T-helper 1 cell treated with Interleukin-12 subunit alpha and Interleukin-12 subunit beta and Interleukin-4 antibody, amounts not matched to agents 30 ng/mL and 1 ng/mL, for 36 hours (primary cell): Measurements from ENCODE around the gene NR0B1. TPM values are rescaled to one million over a fixed set of nuclear protein-coding genes. Genes with fewer than 3 reads are reported as not detected.

Experiments
- intact Hi-C: fragments of 100-400 bp; cut with micrococcal nuclease; formaldehyde crosslinking; loops from one replicate; pipeline ENCODE4 v1.15.1; 2024
- total RNA-seq: library from RNA; stranded (reverse); gene quantifications from 2 replicates; pipeline ENCODE4 v1.2.3, GENCODE V29; 2022

NR0B1 gene
- total RNA-seq = not detected in 2 replicates

DNA sequence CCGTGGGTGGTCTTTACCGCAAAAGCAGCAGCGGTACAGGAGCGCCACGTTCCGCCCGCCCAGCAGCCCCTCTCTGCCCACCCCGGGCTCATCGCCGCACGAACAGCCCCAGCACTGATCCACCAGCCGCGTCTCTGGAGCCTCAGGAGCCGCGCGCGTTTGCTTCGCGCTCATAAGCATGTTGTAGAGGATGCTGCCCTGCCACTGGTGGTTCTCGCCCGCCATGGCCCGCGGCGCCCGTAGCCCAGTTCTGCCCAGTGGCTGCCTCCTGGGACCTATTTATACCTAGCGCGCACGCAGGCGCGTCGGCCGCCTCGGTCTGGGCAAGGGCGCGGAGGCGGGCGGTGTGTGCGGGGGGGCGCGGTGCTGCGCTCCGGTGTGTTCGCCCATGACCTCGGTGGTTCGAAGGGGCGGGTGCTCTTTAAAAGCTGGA lies at the start of gene NR0B1:
Gene NR0B1, minus strand, starts transcription at position 252 of the 433 bp plus-strand sequence. Its CDS starts 27 bp downstream, at position 225.
- intact Hi-C loops = no loop called here

- intact Hi-C loops = no loop called here
These were observed 40.8 kb upstream of the NR0B1 start for GRCh38 chrX:30349946-30350345.

- intact Hi-C loops = no loop called here
These were observed 34.0 kb upstream of the NR0B1 start for GRCh38 chrX:30343206-30343605.

DNA sequence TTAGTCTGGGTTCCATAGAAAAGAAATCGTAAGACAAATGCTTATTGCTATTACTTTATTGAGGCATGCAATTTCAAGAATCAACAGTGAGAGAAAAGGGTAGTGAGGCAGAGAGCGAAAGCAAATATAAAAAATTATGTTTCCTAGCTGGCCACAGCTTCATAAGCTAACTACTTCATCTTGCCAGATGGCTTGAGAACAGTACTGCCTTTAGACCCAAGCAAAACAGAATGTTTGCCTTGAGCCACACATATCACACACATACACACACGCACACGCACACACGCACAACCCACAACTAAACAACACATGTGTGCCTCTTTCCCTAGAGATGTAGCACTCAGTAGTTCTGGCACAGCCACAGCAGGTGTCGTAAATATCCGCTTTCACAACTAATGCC lies 31.6 kb upstream of the NR0B1 start:
- intact Hi-C loops = no loop called here

DNA sequence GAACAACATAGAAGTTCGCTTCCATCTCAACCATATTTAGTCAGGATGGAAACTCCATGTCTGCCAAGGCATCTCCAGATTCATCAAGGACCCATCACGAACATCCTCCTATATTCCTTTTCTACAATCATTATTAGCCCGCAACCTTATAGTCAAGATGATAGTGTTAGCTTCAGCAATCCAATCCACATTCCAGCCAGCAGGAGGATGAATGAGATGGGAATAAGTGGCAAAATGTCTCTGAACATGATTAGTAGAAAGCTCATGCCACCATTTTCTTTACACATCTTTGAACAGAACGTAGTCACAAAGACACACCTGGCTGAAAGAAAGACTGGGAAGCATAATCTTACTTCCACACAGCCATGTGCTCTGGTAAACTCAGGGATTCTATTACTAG lies 18.6 kb upstream of the NR0B1 start:
- intact Hi-C loops = no loop called here

DNA sequence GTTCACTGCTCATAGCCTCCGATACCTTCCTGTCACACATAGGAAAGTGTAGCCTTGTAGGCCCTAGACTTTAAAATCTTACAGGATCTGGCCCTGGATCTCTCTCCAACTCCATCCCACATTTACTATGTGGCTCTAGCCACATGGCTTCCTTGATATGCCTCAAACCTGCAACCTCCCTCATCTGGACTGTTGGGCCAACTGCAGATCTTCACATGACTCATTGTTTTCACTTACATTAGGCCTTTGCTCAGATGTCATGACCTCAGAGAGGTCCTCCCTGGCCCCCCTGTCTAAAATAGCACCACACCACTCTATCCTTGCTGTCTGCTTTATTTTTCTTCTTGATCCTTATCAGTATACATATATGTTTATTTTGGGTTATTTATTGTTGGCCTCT lies 8.1 kb upstream of the NR0B1 start:
- intact Hi-C loops = no loop called here

GRCh38 chrX:30313322-30313721 lies 4.1 kb upstream of the NR0B1 start:
- intact Hi-C loops = no loop called here

GRCh38 chrX:30312858-30313257 lies 3.7 kb upstream of the NR0B1 start:
- intact Hi-C loops = no loop called here

DNA sequence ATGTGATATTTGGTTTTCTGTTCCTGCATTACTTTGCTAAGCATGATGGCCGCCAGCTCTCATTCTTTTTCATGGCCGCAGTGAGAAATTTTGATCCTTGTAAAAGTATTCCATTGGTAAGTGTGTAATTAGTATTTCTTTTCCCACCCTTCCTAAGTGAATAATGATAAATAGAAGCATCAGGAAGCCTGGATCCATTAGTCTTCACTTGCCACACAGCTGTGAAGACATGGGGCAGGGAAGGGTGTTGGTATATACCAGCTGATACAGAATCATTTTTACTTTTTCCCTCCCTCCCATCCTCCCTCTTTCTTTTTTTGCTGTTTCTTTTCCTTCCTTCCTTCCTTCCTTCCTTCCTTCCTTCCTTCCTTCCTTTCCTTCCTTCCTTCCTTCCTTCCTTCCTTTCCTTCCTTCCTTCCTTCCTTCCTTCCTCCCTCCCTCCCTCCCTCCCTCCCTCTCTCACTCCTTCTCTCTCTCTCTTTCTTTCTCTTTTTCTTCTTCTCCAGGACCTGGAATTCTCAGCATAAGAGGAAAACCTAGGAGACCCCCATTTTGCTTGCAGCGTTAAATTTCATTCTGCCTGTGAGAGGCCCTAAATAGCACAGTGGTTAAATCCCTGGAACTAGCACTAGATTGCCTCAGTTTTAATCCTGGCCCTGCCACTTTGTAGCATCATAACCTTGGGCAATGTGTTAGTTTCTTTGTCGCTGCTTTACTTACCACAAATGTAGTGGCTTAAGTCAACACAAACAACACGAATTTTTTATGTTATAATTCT lies 1.4 kb upstream of the NR0B1 start:
- intact Hi-C loops = no loop called here

DNA sequence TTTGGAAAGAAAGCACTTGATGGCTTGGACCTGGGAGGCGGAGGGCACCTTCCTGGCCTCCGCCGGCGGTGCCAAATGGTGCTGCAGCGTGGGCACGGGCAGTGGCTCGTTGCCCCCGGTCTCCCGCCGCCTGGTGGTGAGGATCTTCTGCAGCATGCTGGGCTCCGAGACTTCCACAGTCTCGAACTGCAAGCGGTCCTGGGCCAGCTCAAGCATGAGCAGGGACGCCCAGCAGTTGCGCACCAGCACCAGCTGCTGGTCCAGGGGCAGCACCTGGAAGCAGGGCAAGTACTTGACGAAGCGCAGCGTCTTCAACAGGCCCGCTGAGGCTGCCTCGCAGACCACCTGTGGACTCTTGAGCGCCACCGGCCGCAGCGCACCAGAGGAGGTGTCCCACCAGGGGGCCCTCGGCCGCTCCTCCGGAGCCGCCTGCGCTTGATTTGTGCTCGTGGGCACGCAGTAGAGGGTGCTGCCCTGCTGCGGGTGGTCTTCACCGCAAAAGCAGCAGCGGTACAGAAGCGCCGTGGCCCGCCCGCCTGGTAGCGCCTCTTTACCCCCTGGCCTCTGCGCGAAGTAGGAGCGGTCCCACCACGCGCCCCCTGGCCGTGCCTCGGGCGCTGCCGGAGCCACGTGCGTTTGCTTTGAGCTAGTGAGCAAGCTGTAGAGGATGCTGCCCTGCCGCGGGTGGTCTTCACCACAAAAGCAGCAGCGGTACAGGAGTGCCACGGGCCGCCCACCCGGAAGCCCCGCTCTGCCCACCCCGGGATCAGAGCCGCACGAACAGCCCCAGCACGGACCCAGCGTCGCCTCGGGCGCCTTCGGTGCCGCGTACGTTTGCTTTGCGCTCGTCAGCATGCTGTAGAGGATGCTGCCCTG lies 689 bp downstream of the NR0B1 start:
- intact Hi-C loops = no loop called here

DNA sequence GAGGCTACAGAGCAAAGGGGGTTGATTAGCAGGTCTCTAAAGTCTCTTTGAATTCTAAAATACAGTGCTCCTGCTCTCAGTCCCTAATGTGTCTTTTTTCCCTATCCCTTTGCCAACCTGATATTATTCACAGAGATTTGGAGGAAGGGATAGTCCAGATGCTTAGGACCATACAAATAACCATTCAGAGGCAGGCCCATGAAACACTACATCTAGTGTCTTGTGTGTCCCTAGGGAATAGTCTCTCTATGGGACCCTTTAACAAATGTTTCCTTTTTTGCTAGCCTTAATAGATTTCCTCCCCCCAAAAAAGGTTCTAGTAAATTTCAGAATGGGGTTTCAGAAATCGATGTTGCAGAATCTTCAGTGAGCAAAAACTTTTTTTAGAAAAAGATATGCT lies 1.7 kb downstream of the NR0B1 start:
- intact Hi-C loops = no loop called here

- intact Hi-C loops = no loop called here
These were observed 4.3 kb downstream of the NR0B1 start for GRCh38 chrX:30304866-30305265.

- intact Hi-C loops = no loop called here
These were observed 6.2 kb downstream of the NR0B1 start for GRCh38 chrX:30302956-30303355.

DNA sequence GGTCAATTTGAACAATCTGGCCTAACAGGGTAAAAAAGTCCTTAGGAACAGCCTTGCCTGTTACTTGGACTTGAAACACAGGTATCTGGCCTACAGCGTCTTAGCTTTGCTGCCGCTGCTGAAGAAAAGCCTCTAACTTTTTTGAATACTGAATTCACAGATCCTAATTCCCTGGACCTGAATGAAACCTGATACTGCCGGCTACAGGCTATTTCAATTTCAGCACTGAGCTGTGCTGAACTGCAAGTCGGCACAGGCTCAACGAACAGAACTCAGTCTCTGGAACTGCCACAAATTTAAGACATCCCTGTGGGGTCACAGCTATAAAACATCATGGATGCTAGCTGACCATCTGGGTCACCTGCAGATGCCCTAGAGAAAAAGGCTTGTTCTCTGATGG lies 7.2 kb downstream of the NR0B1 start:
- intact Hi-C loops = no loop called here

DNA sequence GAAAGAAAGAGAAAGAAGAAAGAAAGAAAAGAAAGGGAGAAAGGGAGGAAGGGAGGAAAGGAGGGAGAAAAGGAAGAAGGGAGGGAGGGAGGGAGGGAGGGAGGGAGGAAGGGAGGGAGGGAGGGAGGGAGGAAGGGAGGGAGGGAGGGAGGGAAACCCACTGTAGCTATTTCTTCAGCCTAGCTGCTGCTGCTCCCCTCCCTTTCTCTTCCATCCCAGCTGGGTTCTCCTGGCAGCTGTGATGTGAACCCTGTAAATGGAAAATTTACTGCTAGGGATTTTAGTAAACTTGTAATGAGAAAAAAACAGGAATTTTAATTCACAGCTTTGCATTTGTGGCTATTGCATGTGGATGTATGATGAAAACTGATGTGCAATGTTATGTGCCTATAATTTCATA lies 8.0 kb downstream of the NR0B1 start:
- intact Hi-C loops = no loop called here

GRCh38 chrX:30296408-30297254 lies 12.6 kb downstream of the NR0B1 start:
- intact Hi-C loops = no loop called here

GRCh38 chrX:30283456-30284200 lies 25.6 kb downstream of the NR0B1 start:
- intact Hi-C loops = no loop called here

DNA sequence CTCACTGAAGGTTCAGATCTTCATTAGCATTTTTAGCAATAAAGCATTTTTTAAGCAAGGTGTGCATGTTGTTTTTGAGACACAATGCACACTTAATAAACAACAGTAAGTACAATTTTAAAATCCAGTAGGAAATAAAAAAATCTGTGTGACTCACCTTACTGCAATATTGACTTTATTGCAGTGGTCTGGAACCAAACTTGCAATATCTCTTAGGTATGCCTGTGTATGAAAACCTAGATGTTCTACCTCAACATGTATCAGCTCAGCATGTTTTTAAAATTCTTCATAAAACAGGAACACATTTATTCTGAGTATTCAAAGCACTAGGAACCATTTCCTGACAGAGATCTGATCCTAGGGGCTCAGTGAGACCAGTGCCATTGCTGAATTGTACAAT lies 26.7 kb downstream of the NR0B1 start:
- intact Hi-C loops = no loop called here

- intact Hi-C loops = no loop called here
These were observed 28.8 kb downstream of the NR0B1 start for GRCh38 chrX:30280428-30280827.

DNA sequence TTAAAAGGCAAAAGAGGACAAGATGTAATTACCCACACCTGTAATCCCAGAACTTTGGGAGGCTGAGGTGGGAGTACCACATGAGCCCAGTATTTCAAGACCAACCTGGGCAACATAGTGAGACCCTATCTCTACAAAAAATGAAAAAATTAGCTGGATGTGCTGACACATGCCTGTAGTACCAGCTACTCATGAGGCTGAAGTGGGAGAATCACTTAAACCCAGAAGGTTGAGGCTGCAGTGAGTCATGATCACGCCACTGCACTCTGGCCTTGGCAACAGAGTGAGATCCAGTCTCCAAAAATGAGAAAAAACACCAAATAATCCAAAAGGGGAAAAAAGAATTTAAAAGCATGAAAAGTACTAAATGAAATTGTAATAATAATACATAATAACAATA lies 30.8 kb downstream of the NR0B1 start:
- intact Hi-C loops = no loop called here

- intact Hi-C loops = no loop called here
These were observed 33.7 kb downstream of the NR0B1 start for GRCh38 chrX:30275498-30275897.
